Duodenal mucosa (tissue), 2 donors: ENCODE data around the gene THAP4.
"Not testable (repeated sequence)": the region's sequence is repeated elsewhere in the genome, so short reads cannot be mapped to it uniquely, and the experiment has no call there.

Experiments used
- H3K27ac ChIP-seq: one replicate; pipeline ENCODE4 v1.7.0; 2013; ENCODE audit warnings: low read depth, low read length
- H3K27me3 ChIP-seq, 2 donors: one replicate each; pipeline ENCODE4 v1.7.0; 2013; ENCODE audit warnings: low read length in 2 of 2, control low read depth in 1 of 2; ENCODE audit not compliant: insufficient read depth in 2 of 2, control insufficient read depth in 1 of 2
- H3K36me3 ChIP-seq, 2 donors: one replicate each; pipeline ENCODE4 v1.7.0; 2013; ENCODE audit warnings: low read length in 2 of 2, control low read depth in 1 of 2; ENCODE audit not compliant: insufficient read depth in 2 of 2, control insufficient read depth in 1 of 2
- H3K4me1 ChIP-seq, 2 donors: one replicate each; pipeline ENCODE4 v1.7.0; 2013; ENCODE audit warnings: low read length in 2 of 2, control low read depth in 1 of 2; ENCODE audit not compliant: insufficient read depth in 2 of 2, control insufficient read depth in 1 of 2
- H3K4me3 ChIP-seq, 2 donors: one replicate each; pipeline ENCODE4 v1.7.0; 2013; ENCODE audit warnings: low read length in 2 of 2, low read depth in 1 of 2
- H3K9ac ChIP-seq, 2 donors: one replicate each; pipeline ENCODE4 v1.7.0; 2013; ENCODE audit warnings: low read length in 2 of 2, low read depth in 1 of 2
- H3K9me3 ChIP-seq, 2 donors: one replicate each; pipeline ENCODE4 v1.7.0; 2013; ENCODE audit warnings: low read length in 2 of 2, control low read depth in 1 of 2; ENCODE audit not compliant: control insufficient read depth in 1 of 2

Gene THAP4

DNA sequence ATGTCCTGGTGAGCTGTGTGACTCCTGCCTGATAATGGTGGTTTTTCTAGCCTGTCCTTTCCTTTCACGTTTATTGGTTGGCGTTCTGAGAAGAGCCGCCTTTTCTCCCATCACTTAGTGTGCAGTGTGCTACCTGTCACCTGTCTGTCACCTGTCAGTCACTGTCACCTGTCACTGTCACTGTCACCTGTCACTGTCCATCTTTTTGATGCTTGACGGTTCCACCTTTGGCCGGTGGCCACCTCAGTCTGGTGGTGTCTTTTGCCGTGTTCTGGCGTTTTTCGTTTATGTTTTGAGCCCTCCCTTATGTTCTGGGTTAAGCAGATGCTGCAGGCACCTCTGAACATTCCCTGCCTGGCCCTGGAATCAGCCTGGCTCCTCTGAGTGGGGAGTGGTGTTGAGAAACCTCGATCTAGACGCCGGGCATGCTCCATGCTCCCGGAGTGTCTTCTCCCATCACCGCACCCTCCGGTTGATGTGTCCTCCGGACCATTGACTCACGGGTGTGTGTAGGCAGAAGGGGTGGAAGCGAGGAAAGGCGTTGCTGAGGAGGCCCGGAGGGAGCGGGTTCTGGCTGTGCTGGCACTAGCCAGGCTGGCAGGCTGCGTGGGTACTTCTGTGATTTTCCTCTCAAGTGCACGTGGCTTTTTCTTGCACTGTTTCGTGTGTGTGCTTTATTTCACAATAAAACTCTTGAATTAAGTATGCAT lies 28.9 kb upstream of the THAP4 start:
- no peaks in the 10 kb centered on the region for H3K27me3 ChIP-seq
- H3K4me1 ChIP-seq = no peaks in the 10 kb centered on the region
- H3K36me3 ChIP-seq = peaks cover 30 to 55% of the 10 kb centered on the region in 2 donors
- no peak overlapping the region for H3K27ac ChIP-seq
- H3K9ac ChIP-seq = no peak overlapping the region
- H3K4me3 ChIP-seq = no peak overlapping the region
- no peaks in the 10 kb centered on the region for H3K9me3 ChIP-seq

- not testable (repeated sequence) for H3K4me1 ChIP-seq, H3K27ac ChIP-seq, H3K9ac ChIP-seq, H3K9me3 ChIP-seq, H3K4me3 ChIP-seq, H3K27me3 ChIP-seq
- peaks cover 13 to 53% of the 10 kb centered on the region in 2 donors for H3K36me3 ChIP-seq
Observed at GRCh38 chr2:241662731-241663130, 25.8 kb upstream of the THAP4 start.

DNA sequence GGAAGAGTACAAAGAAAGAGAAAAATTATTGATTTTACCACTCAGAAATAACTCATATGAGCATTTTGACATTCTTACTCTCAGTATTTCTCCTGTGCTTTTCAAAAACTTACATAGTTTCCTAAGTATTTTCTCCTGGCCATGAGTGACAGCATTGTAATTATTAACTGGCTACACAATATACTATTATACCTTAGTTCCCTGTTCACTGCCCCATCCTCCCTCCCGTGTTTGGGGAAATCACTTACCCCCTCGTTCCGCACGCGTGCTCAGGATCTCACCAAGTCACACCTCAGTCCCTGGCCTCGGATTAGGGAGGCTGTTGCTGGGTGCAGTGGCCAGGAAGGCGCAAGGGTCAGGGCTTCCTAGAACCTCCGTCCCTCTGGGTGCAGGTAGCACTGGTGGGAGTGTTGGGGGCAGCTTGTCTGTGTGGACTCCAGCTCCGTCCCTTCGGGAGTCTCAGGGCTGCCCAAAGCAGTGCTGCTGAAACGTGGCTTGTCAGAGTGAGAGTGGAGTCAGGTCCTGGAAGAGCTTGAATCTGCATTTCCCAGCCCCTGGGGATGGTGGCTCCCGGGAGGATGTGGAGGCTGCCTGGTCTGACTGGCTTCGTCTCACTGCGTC lies 23.7 kb upstream of the THAP4 start:
- Histone ChIP-seq H3K36me3 (peaks cover 4 to 56% of the 10 kb centered on the region in 2 donors), H3K27ac (no peak overlapping the region), H3K9ac (no peak overlapping the region), H3K27me3 (no peaks in the 10 kb centered on the region), H3K4me3 (no peak overlapping the region), H3K9me3 (no peaks in the 10 kb centered on the region), H3K4me1 (no peaks in the 10 kb centered on the region)

GRCh38 chr2:241659150-241659739 lies 22.3 kb upstream of the THAP4 start:
- Histone ChIP-seq H3K9ac (no peak overlapping the region), H3K4me1 (no peaks in the 10 kb centered on the region), H3K27ac (no peak overlapping the region), H3K4me3 (no peak overlapping the region), H3K36me3 (peaks cover 10 to 70% of the 10 kb centered on the region in 2 donors), H3K27me3 (no peaks in the 10 kb centered on the region), H3K9me3 (no peaks in the 10 kb centered on the region)

GRCh38 chr2:241658296-241658695 lies 21.3 kb upstream of the THAP4 start:
- H3K36me3 ChIP-seq = peaks cover 12 to 76% of the 10 kb centered on the region in 2 donors
- H3K9ac ChIP-seq = no peak overlapping the region
- H3K4me1 ChIP-seq = no peaks in the 10 kb centered on the region
- H3K27me3 ChIP-seq = no peaks in the 10 kb centered on the region
- no peaks in the 10 kb centered on the region for H3K9me3 ChIP-seq
- H3K4me3 ChIP-seq = no peak overlapping the region
- no peak overlapping the region for H3K27ac ChIP-seq

- H3K27me3 ChIP-seq = no peaks in the 10 kb centered on the region
- no peak overlapping the region for H3K4me3 ChIP-seq
- no peak overlapping the region for H3K9ac ChIP-seq
- no peaks in the 10 kb centered on the region for H3K4me1 ChIP-seq
- no peaks in the 10 kb centered on the region for H3K9me3 ChIP-seq
- H3K36me3 ChIP-seq = peaks cover 16 to 81% of the 10 kb centered on the region in 2 donors
- no peak overlapping the region for H3K27ac ChIP-seq
Observed at GRCh38 chr2:241657786-241658254, 20.9 kb upstream of the THAP4 start.

- H3K4me3 ChIP-seq = no peak overlapping the region
- H3K36me3 ChIP-seq = peaks cover 20 to 85% of the 10 kb centered on the region in 2 donors
- H3K4me1 ChIP-seq = no peaks in the 10 kb centered on the region
- H3K9ac ChIP-seq = no peak overlapping the region
- H3K27me3 ChIP-seq = no peaks in the 10 kb centered on the region
- no peaks in the 10 kb centered on the region for H3K9me3 ChIP-seq
- no peak overlapping the region for H3K27ac ChIP-seq
Observed at GRCh38 chr2:241656190-241656741, 19.3 kb upstream of the THAP4 start.

DNA sequence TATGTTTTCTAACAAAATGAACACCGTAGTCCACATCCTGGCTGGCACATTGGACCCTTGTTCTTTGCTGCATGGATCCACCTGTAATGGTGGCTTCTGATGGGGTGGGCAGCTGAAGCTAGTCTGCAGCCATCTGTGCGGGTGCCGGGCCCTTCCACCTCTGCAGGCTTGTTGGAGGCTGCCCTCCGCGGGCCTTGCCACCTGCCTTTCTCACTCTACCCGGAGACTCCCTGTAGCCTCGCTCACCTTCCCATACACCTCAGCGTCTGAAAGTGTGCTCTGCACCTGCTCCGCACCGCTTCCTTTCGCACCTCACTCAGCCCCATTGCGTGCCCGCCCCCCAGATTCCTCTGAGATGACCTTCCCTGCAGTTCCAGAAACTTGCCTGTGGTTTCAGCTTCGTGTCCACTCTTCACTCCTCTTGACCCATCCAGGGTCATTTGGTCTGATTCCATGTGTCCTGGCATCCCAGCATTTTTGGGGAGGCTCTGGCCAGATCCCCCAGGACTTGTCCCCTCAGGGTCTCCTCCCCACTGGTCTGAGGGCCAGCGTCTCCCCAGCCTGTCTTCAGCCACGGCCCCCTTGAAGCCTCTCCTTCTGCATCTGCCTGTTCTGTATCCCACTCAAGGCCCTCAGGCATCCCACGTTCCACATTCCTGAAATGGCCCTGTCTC lies 18.7 kb upstream of the THAP4 start:
- Histone ChIP-seq H3K9ac (no peak overlapping the region), H3K4me3 (no peak overlapping the region), H3K9me3 (no peaks in the 10 kb centered on the region), H3K27ac (no peak overlapping the region), H3K4me1 (no peaks in the 10 kb centered on the region), H3K27me3 (no peaks in the 10 kb centered on the region), H3K36me3 (peaks cover 20 to 80% of the 10 kb centered on the region in 2 donors)

DNA sequence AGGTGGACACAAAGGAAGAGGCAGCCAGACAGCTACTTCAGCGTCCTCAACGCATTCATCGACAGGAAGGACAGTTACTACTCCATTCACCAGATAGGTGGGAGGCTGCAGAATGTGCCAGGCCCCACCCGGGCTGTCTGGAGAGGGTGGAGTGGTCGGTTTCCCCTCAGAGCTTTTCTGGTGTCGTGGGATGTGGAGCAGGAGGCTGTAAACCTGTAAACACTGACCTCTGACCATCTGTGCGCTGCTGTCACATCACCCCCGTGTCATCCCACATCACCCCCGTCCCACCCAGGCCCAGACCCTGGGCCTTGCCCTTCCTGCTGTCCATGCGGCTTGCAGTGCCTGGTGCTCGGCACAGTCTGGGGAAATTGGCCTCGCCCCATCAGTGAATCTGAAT lies 17.6 kb upstream of the THAP4 start:
- Histone ChIP-seq H3K36me3 (peaks cover 17 to 77% of the 10 kb centered on the region in 2 donors), H3K9me3 (no peaks in the 10 kb centered on the region), H3K9ac (no peak overlapping the region), H3K27ac (no peak overlapping the region), H3K27me3 (no peaks in the 10 kb centered on the region), H3K4me1 (peaks cover 0 to 5% of the 10 kb centered on the region in 2 donors), H3K4me3 (no peak overlapping the region)
